ENCODE measurements around the gene CLDN9.
A peak's percentile ranks its signal among the peaks of the same experiment; 100 is the strongest.

CLDN9 gene

DNA sequence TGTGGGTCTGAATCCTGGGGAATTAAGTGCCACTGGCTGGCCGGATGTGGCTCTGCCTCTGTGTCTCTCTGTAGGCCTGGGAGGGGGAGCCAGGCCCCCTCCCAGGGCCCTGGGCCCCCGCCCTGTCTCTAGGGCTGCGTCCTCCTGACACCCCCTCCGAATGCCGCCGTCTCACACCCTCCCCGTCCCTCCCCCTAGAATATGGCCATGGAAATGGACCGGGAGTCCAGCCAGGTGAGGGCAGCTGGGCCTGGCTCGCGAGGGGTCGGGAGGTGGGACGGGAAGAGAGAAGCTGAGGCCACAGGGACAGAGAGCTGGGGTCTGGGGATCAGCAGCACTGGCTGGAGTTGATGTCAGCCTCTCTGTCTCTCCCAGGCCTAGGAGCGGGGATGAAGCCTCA is 16.4 kb upstream of the CLDN9 start:
- DNase-seq (ENCODE audit: low read depth) = no peak

DNA sequence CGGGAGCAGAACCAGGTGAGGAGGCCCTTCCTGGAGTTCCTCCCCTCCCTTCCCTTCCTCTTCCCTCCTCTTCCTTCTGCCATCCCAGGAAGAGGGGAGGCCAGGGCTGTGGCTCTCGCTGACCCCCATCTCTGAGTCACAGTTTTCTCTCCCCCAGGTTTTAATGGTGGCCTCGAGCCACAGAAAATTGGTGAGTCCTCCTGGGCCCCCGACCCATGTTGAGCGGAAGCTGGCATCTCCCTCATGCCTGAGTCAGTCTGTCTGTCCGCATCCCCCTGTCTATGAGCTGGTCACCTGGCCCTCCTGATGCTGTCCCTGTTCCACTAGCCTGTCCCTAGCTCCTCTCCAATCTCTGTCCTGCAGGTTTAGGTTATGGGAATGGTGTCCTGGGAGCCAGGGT is 12.8 kb upstream of the CLDN9 start:
- DNase-seq (ENCODE audit: low read depth) = no peak

DNA sequence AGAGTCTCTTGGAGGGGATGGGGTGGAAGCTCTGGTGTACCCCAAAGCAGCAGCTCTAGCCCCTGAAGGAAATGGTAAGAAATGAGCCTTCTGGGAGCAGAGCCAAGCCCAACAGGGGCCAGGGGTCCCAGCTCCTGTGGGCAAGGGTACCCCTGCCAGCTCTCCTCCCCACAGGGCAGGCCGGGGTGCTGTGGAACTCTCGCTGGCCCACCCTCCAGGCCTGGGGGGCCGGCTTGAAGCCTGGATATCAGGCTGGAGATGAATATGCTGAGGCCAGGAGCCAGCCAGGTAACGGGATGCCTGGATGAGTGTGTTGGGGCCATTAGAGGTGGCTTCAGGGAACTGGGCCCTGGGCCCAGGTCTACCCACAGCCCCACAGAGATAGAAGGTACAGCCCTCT is 12.2 kb upstream of the CLDN9 start:
- DNase-seq (ENCODE audit: low read depth) = no peak

DNA sequence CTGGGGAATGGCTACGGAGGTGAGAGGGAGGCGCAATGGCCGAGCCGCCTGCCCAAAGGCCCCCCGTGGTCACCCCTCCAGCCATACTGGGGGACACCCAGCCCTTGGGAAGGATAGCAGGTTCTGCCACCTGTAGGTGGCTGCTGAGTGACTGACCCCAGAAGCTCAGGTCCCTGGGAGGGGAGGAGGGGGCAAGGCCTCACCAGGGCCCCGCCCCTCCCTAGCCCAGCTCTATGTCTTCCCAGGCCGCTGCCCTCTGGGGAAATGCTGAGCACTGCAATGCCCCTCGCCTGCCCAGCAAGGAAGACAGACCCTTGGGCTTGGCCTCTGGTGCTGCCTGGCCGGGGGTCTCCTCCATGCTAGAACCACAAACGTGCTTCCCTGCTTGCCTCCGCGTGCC is 11.4 kb upstream of the CLDN9 start:
- DNase-seq (ENCODE audit: low read depth) = no peak

DNA sequence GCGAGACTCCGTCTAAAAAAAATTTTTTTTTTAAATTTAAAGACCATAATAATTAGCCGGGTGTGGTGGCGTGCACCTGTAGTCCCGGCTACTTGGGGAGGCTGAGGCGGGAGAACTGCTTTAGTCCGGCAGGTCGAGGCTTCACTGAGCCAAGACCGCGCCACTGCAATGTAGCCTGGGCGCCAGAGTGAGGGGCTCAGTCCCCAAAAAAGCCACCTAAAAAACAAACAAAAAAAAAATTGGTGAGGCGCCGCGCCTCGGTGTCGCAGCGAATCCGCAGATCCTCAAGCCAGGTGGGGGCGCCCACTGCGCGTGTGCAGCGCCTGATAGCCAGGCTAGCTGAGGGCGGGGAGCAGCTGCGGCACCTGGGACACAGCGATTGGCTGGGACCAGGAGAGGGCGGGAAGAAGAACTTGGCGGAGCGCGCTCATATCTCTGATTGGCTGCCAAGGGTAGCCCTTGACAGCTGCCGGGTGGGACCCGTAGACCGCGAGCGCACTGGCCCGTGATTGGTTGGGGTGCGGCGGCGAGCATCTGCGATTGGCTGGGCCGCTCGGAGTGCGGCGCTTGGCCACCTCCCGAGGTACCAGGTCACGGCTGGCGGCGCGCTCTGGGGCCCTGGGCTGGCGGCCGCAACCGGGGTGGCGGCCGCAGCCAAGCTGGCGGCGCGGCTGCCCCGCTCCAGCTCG is 9.0 kb upstream of the CLDN9 start:
- peak; percentile 92 for DNase-seq (ENCODE audit: low read depth)

DNA sequence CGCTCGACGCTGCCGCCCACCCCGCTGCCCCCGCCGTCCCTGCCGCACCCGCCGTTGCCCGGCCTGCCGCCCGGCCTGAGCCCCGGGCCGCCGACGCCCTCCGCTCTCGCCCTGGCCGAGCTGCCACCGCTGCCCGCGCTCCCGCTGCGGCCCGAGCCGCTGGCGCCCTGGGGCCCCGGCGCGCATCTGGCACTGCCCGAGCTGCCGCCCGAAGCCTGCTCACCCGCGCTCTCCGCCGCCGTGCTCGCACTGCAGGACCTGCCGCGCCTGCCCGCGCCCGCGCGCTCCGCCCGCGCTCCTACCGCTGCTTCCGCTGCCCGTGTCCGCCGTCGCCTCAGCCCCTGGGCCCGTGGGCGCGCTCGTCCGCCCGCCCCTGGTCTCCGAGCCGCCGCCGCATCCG is 8.4 kb upstream of the CLDN9 start:
- no peak for DNase-seq (ENCODE audit: low read depth)

DNA sequence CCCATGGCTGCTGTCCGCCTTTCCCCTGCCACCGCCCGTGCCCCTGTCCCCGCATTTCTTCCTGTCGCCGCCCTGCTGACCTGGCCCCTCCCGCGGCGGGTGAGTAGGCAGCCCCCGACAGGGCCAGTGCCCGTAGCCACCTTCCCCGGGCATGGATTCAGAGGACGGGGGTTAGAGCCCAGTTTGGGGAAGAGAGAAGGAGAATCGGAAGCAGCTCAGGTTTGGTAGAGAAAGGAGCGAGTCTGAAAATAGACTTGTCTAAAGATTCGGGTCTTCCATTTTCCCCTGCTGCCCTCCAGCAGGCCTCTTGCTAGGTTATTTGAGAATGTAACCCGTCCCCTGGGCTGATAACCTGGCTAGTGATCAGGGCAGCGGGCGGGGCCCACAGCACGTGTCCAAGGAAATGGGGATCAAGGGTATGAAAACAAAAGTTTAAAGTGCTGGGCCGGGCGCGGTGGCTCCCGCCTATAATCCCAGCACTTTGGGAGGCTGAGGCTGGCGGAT is 7.9 kb upstream of the CLDN9 start:
- no peak for DNase-seq (ENCODE audit: low read depth)

DNA sequence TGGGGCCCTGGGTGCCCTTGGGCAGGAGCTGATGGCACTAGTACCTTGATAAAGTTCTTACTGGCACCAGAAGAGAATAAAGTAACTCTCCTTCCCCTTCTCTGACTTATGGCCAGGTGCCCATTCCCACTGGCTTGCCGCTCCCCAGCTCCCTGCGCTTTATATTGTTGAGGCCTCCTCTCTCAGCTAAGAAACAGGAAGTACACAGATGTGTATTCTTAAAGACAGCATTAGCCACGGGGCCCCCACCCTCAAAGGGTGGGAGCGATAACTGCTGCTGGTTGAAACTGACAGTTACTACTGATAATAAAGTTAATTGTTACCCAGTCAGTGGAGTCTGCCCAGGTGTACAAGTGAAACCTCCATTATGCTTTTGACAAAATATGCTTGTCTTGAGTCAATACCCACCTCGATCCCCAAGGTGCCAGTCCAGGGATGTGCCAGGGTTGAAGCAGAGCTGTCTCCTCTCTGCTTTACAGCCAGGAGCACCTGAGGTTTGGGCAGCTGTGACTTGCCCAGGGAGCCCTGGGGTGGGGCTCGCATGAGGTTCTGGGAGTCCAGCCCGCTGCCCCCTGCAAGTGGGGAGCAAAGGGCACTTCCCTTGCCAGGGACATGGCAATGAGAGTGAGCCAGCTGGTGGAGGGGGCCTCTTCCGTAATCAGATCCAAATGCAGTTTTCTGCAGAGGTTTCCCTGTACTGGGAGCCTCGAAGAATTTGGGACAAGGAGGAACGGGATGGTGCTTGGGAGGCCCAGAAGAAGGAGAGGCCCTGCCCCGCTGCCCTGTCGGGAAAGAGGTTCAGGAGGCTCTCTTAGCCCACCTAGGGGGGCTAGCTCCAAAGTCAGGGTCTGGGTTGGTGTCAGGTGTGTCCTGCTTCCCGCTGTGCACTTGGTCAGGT is 5.4 kb upstream of the CLDN9 start:
- DNase-seq (ENCODE audit: low read depth) = no peak

DNA sequence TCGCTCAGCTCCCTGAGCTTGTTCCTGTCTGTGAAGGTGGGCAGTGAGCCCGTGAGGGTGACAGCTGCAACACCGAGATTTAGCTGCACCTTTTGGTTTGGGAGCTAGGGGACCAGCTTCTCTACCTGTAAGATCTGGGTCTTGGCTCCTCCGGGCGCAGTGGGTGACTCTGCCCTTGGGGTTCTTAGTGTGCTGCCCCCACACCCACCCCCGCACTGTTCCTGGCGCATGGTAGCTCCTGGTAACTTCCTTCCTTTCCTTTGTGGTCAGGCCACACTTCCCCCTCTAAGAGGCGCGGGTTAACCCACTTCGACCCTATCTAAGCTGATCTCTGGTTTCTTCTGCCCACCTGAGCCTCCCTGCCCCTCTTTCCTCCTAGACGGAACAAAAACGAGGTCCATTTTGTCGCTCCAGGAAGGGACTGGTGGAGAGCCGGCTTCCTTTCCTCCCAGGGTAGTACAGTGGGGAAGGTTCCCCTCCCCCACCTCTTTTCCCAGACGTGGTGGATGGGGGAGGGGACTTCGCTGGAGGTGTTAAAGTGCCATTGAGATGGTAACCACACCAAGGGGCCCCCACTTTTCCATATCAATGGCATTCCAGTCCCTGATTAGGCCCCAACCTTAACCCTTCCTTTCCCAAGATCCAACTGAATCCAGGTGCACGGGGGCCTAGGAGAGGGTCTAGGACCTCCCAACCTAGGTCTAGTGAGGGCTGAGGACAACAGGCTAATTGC is 4.6 kb upstream of the CLDN9 start:
- DNase-seq (ENCODE audit: low read depth) = no peak

DNA sequence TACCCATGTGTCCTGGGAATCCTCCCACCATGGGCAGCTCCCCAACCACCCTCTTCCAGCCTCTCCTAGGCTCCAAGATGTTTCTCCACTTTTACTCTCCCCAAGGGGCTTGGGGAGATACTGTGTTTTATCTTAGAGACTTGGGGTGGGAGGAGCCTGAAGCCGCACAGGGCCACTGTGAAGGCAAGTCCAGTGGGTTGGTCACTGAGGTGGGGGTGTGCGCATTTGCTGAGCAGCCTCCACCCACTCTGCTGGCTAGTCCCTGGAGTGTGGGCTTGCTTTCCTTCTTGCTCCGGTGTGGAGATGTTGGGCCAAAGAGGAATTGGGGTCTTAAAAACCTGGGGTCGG is 4.1 kb upstream of the CLDN9 start:
- no peak for DNase-seq (ENCODE audit: low read depth)

DNA sequence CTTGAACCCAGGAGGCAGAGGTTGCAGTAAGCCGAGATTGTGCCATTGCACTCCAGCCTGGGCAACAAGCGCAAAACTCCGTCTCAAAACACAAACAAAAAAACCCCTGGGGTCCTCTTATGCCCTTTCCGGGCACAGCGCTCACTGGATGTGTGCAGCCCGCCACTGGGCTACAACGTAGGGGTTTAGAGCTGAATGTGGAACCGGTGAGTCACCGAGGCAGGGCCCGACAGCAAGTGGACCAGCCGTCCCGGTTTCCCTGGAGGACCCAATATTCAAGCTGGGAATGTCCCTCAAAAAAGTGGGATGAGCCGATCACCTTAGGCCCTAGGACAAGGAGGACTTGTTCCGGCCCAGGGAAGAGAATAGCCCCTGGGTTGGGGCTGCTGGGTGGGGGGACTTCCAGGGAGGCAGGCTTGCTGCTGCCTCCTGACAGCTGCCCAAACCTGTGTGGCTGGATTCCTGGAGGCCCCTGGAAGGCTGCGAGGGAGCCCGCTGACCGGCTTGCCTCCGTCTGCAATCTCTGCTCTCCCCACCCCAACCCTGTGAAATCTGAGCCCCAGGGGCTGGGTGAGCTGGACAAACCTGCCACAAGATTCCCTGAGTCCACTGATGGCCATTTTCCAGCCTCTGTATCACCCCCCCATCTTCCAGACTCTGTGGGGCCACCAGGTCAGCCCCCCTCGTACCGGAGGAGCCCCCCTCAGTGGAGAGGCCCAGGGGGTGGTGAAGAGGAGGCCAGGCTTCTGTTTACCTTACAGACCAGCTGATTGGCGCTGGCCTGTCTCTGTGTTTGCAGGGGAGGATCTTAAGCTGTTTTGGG is 2.9 kb upstream of the CLDN9 start:
- no peak for DNase-seq (ENCODE audit: low read depth)

DNA sequence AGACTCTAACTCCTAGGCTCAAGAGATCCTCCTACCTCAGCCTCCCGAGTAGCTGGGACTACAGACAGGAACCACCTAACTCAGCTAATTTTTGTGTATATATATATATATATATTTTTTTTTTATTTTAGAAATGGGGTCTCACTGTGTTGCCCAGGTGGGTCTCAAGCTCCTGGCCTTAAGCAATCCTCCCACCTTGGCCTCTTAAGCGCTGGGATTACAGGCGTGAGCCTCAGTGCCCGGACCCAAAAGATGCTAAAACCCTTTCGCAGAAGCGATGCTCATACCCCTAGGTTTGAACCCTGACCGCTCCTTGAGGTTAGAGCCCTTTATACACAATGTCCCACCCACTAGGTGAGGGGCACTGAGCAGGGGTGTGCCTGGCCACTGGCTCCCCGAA is 2.2 kb upstream of the CLDN9 start:
- no peak for DNase-seq (ENCODE audit: low read depth)

DNA sequence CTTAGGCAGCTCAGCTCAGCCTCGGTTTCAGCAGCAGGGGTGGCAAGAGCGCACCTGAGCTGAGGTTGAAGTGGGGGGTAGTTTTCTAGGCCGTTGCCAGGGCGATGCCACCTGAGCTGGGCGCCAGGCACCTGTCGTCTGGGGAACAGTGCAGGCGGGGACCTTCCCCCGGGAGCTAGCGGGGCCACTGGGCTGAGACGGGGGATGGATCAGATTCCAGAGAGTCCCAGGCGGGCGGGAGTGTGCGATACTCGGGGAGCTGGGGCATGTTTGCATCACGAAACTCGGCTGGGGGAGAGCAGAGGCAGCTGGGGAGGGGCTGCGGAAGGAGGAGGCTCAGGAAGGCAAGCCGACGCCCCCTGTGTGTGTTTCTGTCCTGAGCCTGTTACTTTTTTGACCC is 477 bp upstream of the CLDN9 start:
- no peak for DNase-seq (ENCODE audit: low read depth)

DNA sequence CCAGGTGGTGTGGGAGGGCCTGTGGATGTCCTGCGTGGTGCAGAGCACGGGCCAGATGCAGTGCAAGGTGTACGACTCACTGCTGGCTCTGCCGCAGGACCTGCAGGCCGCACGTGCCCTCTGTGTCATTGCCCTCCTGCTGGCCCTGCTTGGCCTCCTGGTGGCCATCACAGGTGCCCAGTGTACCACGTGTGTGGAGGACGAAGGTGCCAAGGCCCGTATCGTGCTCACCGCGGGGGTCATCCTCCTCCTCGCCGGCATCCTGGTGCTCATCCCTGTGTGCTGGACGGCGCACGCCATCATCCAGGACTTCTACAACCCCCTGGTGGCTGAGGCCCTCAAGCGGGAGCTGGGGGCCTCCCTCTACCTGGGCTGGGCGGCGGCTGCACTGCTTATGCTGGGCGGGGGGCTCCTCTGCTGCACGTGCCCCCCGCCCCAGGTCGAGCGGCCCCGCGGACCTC is 798 bp downstream of the CLDN9 start:
- DNase-seq (ENCODE audit: low read depth) = no peak

DNA sequence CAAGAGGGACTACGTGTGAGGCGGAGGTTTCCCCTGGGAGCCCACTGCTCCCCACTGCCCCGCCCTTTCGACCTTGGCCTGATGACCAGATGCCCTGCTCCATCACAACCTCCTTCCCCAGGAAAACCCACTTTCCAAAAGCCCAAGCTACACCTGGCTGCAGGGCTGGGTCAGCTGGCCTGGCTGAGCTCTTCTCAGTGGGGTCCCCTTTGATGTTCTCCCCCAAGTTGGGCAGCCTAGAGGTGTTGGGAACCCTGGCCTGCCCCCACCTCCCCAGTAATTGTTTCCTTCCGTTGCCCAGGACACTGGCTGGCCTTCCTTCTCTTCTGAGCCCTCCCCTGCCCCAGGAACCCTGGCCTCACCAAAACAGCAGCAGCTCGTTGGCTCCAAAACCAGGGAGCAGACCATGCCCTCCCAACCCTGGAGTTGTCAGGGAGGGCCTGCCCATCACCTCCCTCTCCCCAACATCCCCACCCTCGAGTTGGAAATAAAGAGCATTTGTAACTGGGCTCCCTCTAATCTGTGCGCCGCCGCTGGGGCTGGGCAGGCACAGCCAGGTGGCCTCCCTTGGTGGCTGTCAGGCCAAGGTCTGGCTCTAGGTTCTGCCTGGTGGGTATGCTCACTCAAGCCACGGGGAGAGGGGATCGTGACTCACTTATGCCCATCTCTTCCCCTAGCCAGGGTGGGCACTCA is 1.4 kb downstream of the CLDN9 start:
- no peak for DNase-seq (ENCODE audit: low read depth)

DNA sequence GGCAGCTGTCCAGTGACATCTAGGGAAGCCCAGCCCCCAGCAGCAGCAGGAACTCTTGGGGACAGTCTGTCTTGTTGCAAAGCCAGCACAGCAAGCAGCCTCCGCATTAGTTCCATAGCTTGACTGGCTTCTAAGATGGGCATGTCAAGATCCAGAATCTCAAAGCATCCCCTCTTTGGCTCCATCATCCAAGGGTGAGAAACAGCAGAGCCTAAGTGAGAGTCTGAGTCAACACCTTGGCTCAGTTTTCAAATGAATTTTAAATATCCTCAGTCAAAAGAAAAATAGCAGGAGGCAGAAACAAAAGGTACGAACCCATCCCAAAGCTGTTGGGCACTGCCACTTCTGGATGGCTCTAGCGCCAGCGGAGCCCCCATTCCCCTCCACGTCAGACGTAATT is 2.2 kb downstream of the CLDN9 start:
- no peak for DNase-seq (ENCODE audit: low read depth)

DNA sequence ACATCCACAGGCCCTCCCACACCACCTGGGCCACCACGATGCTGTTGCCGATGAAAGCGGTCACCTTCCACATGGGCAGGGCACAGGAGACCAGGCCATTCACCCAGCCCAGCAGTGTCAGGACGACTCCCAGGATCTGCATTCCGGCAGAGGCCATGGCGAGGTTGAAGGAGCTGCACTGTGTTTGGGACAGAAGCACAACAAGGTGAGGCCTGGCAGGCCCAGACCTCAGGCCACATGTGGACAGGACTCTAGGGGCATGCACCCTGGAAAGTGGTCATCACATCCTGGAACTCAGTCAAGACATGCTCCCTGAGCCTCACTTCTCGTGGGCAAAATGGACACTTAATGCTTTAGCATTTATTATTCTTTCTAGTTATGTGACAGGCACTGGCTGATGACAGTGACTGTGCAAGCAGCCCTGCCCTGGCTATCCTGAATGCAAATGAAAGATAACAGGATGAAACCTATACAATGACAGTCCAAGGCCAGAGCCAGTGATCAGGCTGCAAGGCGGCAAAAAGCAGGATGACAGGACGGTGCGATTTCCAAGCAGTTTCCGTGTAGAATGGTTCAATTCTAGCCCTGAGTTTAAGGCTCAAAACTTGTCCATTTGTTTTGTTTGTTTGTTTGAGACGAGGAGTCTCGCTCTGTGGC is 3.3 kb downstream of the CLDN9 start:
- DNase-seq (ENCODE audit: low read depth) = no peak

DNA sequence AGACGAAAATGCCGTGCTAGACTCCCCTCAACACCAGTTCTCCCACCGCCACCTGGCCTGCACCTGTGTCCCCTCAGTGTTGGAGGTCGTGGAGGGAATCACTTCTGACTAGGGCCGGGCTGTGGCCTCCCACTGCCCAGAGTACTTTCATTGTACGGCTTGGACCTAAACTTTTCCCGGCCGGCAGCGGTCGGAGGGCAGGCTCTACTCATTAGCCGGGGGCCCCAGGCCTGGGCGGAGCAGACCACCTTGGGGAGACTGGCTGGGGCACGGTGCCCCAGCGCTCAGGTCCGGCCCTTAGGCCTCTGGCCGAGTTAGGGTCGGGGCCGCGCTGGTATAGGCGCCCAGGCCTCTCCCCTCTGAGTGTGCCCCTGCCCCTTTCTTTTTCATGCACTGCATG is 4.6 kb downstream of the CLDN9 start:
- DNase-seq (ENCODE audit: low read depth) = no peak

DNA sequence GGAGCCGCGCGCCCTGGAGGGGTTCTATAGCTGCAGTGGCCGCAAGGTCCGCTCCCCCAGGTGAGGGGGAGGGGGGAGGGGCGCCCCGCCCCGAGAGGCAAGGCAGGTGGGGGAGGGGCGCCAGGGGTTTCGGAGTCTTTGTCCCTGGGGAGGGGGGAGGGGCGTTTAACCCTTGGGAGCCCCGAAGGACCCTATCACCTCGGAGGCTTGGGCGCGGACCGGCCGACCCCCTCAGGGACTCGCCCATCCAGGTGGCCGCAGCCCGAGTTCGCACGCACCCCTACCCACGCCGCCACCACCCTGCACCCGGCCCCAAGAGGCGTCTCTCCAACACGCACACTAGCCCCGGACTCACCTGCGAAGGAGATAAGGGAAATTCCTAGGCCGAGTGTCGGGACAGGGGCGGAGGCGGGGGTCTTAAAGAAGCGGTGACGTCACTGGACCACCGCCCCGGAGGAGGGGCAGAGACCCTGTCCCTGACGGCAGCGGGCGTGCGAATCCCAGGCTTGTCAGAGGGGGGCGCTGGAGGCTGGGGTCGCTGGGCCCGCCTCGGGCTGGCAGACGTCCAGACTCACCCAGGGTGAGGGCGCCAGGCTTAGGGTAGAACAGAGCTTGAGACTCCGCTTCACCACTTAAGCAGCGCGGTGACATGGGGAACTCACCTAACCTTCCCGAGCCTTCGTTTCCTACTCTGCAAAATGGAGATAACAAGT is 5.2 kb downstream of the CLDN9 start, which contains the start of gene CLDN6:
Gene CLDN6 (minus strand): TSS at position 390 of the 713 bp plus-strand sequence. CDS start 2,162 bp downstream, outside the sequence.
- DNase-seq (ENCODE audit: low read depth) = no peak
